Natural killer cell (primary cell): ENCODE data around the gene SMIM11. TPM values are rescaled to one million over a fixed set of nuclear protein-coding genes. Genes with fewer than 3 reads are reported as not detected.
A peak's percentile ranks its signal among the peaks of the same experiment; 100 is the strongest.

Experiments used
- ATAC-seq, 3 donors: fragments of 150-1000 bp in 2 of 3; fragments of 200-7000 bp in 1 of 3; cut with Tn5 transposase; 1 replicate in 1 of 3; 2 replicates in 2 of 3; pipeline ENCODE4 v1.10.0; 2021; ENCODE audit warnings: mild to moderate bottlenecking in 2 of 3, moderate library complexity in 2 of 3
- DNase-seq, 2 donors: peaks; one replicate each; pipeline versions ENCODE4 v3.0.0 to v3.0.0-alpha.2; 2013 to 2021; ENCODE audit warnings: mixed read lengths in 1 of 2
- H3K27ac ChIP-seq: one replicate; pipeline ENCODE4 v1.5.1; 2013; ENCODE audit warnings: mild to moderate bottlenecking, low read length
- H3K27me3 ChIP-seq: one replicate; pipeline ENCODE4 v1.6.1; 2013; ENCODE audit warnings: low read length; ENCODE audit not compliant: control insufficient read depth, insufficient read depth
- H3K36me3 ChIP-seq: one replicate; pipeline ENCODE4 v1.6.1; 2013; ENCODE audit warnings: low read length; ENCODE audit not compliant: control insufficient read depth, insufficient read depth
- H3K4me1 ChIP-seq: one replicate; pipeline ENCODE4 v1.6.1; 2013; ENCODE audit warnings: low read length; ENCODE audit not compliant: control insufficient read depth, insufficient read depth
- H3K4me3 ChIP-seq: one replicate; pipeline ENCODE4 v1.5.1; 2013; ENCODE audit warnings: low read length
- H3K9me3 ChIP-seq: one replicate; pipeline ENCODE4 v1.6.1; 2013; ENCODE audit warnings: low read length; ENCODE audit not compliant: control insufficient read depth, insufficient read depth
- H3K27ac Mint-ChIP-seq, 2 donors: one replicate each; pipeline ENCODE4 v1.8.0; 2022; ENCODE audit warnings: mild to moderate bottlenecking in 2 of 2, mixed read lengths in 2 of 2, moderate library complexity in 1 of 2
- H3K27me3 Mint-ChIP-seq, 2 donors: one replicate each; pipeline ENCODE4 v1.8.0; 2022; ENCODE audit warnings: low read depth in 2 of 2, mixed read lengths in 2 of 2
- H3K36me3 Mint-ChIP-seq: one replicate; pipeline ENCODE4 v1.8.0; 2022; ENCODE audit warnings: mixed read lengths
- H3K4me1 Mint-ChIP-seq, 2 donors: one replicate each; pipeline ENCODE4 v1.8.0; 2022; ENCODE audit warnings: mixed read lengths in 2 of 2
- H3K4me3 Mint-ChIP-seq: one replicate; pipeline ENCODE4 v1.8.0; 2022; ENCODE audit warnings: mild to moderate bottlenecking, moderate library complexity, mixed read lengths
- H3K9me3 Mint-ChIP-seq, 2 donors: one replicate each; pipeline ENCODE4 v1.8.0; 2022; ENCODE audit warnings: mixed read lengths in 2 of 2
- WGBS: methylation state at CpG from one replicate; pipeline ENCODE4 v1.1.7; 2013; ENCODE audit warnings: missing lambda C conversion rate; ENCODE audit not compliant: insufficient coverage; 5-methylcytosine and 5-hydroxymethylcytosine counted together
- intact Hi-C: fragments of 100-400 bp; cut with micrococcal nuclease; formaldehyde crosslinking; loops from one replicate; pipeline ENCODE4 v1.14.2; 2022
- total RNA-seq, 4 donors: library from RNA; stranded (reverse); fragments of 120-200 nt in 1 of 4; gene quantifications; one replicate each; pipeline versions ENCODE4 v1.2.3 to v1.2.4, GENCODE V29; 2013 to 2022
- TF ChIP-seq, protein P1 (sequence below): fragments of 200-600 bp; IDR thresholded peaks from one replicate; pipeline ENCODE4 v1.8.0; 2022; ENCODE audit warnings: antibody characterized with exemption

SMIM11 gene
- total RNA-seq, 3 donors from 2014 or later (not counting 1 experiment from before 2014, with no cell fraction given) = 1.0 to 16.3 (median 1.5) TPM

DNA sequence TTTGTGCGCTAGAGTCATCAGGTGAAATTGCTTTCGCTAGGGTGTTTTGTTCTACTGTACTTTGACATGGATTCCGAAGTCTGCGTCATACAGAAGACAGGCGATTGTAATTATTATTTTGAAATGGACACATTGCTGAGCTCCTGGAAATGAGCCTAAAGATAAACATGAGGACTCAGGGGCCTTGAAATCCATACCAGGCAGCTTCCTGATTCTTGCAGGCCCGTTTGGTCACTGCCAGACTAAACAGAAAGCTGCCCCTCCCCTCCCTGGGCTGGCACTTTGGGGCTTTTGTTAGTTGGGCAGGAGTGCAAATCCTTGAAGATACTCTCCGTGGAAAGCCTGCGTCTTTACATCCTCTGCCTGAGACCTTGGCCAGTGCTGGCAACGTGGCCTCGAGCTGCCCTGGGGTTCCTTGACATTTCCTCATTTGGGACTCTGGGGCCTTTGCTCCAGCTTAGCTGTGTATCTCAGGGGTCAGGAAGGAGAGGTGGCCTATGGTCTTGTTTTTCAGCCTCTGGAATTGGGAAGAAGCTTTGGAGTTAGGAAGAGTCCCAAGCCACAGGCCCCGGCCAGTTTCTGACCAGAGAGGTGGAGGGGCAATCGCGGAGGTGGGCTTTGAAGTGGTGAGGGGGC, 38.4 kb upstream of the SMIM11 start:
- WGBS = 93% methylated on average over 13 of the region's 13 CpGs
- intact Hi-C loops = no loop called here
- H3K9me3 ChIP-seq = no peaks in the 10 kb centered on the region
- H3K4me1 Mint-ChIP-seq = peaks cover 15 to 25% of the 10 kb centered on the region in 2 donors
- H3K4me3 Mint-ChIP-seq = no peak overlapping the region
- H3K36me3 ChIP-seq = no peaks in the 10 kb centered on the region
- no peak for ATAC-seq
- H3K27ac ChIP-seq = no peak overlapping the region
- TF ChIP-seq, protein P1, sequence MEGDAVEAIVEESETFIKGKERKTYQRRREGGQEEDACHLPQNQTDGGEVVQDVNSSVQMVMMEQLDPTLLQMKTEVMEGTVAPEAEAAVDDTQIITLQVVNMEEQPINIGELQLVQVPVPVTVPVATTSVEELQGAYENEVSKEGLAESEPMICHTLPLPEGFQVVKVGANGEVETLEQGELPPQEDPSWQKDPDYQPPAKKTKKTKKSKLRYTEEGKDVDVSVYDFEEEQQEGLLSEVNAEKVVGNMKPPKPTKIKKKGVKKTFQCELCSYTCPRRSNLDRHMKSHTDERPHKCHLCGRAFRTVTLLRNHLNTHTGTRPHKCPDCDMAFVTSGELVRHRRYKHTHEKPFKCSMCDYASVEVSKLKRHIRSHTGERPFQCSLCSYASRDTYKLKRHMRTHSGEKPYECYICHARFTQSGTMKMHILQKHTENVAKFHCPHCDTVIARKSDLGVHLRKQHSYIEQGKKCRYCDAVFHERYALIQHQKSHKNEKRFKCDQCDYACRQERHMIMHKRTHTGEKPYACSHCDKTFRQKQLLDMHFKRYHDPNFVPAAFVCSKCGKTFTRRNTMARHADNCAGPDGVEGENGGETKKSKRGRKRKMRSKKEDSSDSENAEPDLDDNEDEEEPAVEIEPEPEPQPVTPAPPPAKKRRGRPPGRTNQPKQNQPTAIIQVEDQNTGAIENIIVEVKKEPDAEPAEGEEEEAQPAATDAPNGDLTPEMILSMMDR = no peak
- no peaks in the 10 kb centered on the region for H3K36me3 Mint-ChIP-seq
- H3K27ac Mint-ChIP-seq = no peak overlapping the region
- no peak for DNase-seq
- no peak overlapping the region for H3K4me3 ChIP-seq
- peaks cover 7% of the 10 kb centered on the region for H3K4me1 ChIP-seq
- peaks cover 10% of the 10 kb centered on the region in 2 donors for H3K27me3 Mint-ChIP-seq
- no peaks in the 10 kb centered on the region for H3K9me3 Mint-ChIP-seq
- H3K27me3 ChIP-seq = no peaks in the 10 kb centered on the region

- no peaks in the 10 kb centered on the region for H3K27me3 ChIP-seq
- no peak overlapping the region for H3K27ac Mint-ChIP-seq
- 15% methylated on average over 4 of the region's 6 CpGs for WGBS
- intact Hi-C loops = no loop called here
- no peaks in the 10 kb centered on the region for H3K36me3 ChIP-seq
- H3K9me3 Mint-ChIP-seq = no peaks in the 10 kb centered on the region
- ATAC-seq = peak in 1 of 3 donors; percentile 15
- no peaks in the 10 kb centered on the region for H3K36me3 Mint-ChIP-seq
- TF ChIP-seq, protein P1 = no peak
- H3K4me1 Mint-ChIP-seq = peaks cover 15 to 25% of the 10 kb centered on the region in 2 donors
- no peak overlapping the region for H3K4me3 ChIP-seq
- H3K27me3 Mint-ChIP-seq = peaks cover 10% of the 10 kb centered on the region in 2 donors
- H3K9me3 ChIP-seq = no peaks in the 10 kb centered on the region
- no peak overlapping the region for H3K4me3 Mint-ChIP-seq
- H3K4me1 ChIP-seq = peaks cover 7% of the 10 kb centered on the region
- no peak for DNase-seq
- H3K27ac ChIP-seq = no peak overlapping the region
Measured at GRCh38 chr21:34337741-34338140, 37.6 kb upstream of the SMIM11 start.

- Mint-ChIP-seq H3K4me1 (peaks cover 15 to 25% of the 10 kb centered on the region in 2 donors), H3K27me3 (peaks cover 10% of the 10 kb centered on the region in 2 donors), H3K27ac (no peak overlapping the region), H3K9me3 (no peaks in the 10 kb centered on the region), H3K36me3 (no peaks in the 10 kb centered on the region), H3K4me3 (no peak overlapping the region)
- intact Hi-C loops = no loop called here
- Histone ChIP-seq H3K27me3 (no peaks in the 10 kb centered on the region), H3K36me3 (no peaks in the 10 kb centered on the region), H3K4me3 (no peak overlapping the region), H3K9me3 (no peaks in the 10 kb centered on the region), H3K4me1 (peaks cover 7% of the 10 kb centered on the region), H3K27ac (no peak overlapping the region)
- 94% methylated on average over 8 of the region's 8 CpGs for WGBS
- TF ChIP-seq, protein P1 = no peak
- DNase-seq (no peak), ATAC-seq (no peak)
Measured at GRCh38 chr21:34338226-34338625, 37.1 kb upstream of the SMIM11 start.

DNA sequence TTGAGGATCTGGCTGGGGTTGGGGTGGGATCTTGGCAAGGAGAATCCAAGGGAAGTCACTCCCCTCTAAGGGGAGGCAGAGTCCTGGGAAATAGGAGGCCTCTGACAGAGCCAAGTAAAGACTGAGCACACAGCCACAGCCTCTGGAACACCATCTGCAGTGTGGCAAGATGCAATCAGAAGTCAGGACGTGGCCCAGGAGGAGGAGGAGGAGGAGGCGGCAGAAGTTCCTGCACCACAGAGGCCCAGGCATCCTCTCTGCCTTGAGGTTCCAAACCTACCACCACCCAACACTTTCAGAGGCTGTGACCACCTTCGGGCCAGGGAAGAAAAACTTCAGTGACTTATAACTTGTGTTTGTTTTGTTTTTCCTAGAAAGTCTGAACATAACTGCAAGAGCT, 35.2 kb upstream of the SMIM11 start:
- peaks cover 15 to 25% of the 10 kb centered on the region in 2 donors for H3K4me1 Mint-ChIP-seq
- H3K4me3 ChIP-seq = no peak overlapping the region
- no peaks in the 10 kb centered on the region for H3K36me3 ChIP-seq
- H3K4me3 Mint-ChIP-seq = no peak overlapping the region
- DNase-seq (no peak), ATAC-seq (peak in 1 of 3 donors; percentile 21)
- no peak overlapping the region for H3K27ac ChIP-seq
- H3K27me3 ChIP-seq = no peaks in the 10 kb centered on the region
- peak overlapping the region in 1 of 2 donors; percentile 72 for H3K27ac Mint-ChIP-seq
- no peaks in the 10 kb centered on the region for H3K36me3 Mint-ChIP-seq
- H3K4me1 ChIP-seq = peaks cover 7% of the 10 kb centered on the region
- H3K9me3 Mint-ChIP-seq = no peaks in the 10 kb centered on the region
- 40% methylated on average over 1 of the region's 3 CpGs for WGBS
- no peaks in the 10 kb centered on the region for H3K9me3 ChIP-seq
- TF ChIP-seq, protein P1 = no peak
- H3K27me3 Mint-ChIP-seq = peaks cover 10% of the 10 kb centered on the region in 2 donors
- intact Hi-C loops = loop anchor here (5.0 kb wide), 1 partner anchor 318 kb away; no protein-coding TSS in a partner anchor
